ENCODE data around the gene PVALEF. TPM values are rescaled to one million over a fixed set of nuclear protein-coding genes. Genes with fewer than 3 reads are reported as not detected.

Gene PVALEF
- polyA plus RNA-seq, 1 donor, result 0.34 TPM

GRCh38 chr17:81183807-81184206 is 18.5 kb downstream of the PVALEF start:
- Histone ChIP-seq H3K4me1 (ENCODE audit: control insufficient read depth, insufficient read depth, low read length) (peaks cover 13% of the 10 kb centered on the region), H3K9me3 (ENCODE audit: control insufficient read depth, low read depth, low read length) (peaks cover 4% of the 10 kb centered on the region), H3K36me3 (ENCODE audit: control insufficient read depth, insufficient read depth, low read length) (peaks cover under 1% of the 10 kb centered on the region), H3K27me3 (ENCODE audit: control insufficient read depth, insufficient read depth, low read length) (peaks cover 4% of the 10 kb centered on the region), H3K27ac (ENCODE audit: low read length) (no peak overlapping the region), H3K4me3 (ENCODE audit: low read length) (no peak overlapping the region)
- WGBS (ENCODE audit: insufficient coverage, low lambda C conversion rate), result no CpG with 5 or more reads among the region's 11 CpGs
- no peak for DNase-seq

GRCh38 chr17:81184555-81184954 is 19.2 kb downstream of the PVALEF start:
- no peak for DNase-seq
- no peak overlapping the region for H3K4me3 ChIP-seq (ENCODE audit: low read length)
- peaks cover 2% of the 10 kb centered on the region for H3K36me3 ChIP-seq (ENCODE audit: control insufficient read depth, insufficient read depth, low read length)
- H3K27me3 ChIP-seq (ENCODE audit: control insufficient read depth, insufficient read depth, low read length), result peaks cover 4% of the 10 kb centered on the region
- no peak overlapping the region for H3K27ac ChIP-seq (ENCODE audit: low read length)
- H3K4me1 ChIP-seq (ENCODE audit: control insufficient read depth, insufficient read depth, low read length), result peaks cover 6% of the 10 kb centered on the region
- H3K9me3 ChIP-seq (ENCODE audit: control insufficient read depth, low read depth, low read length), result peaks cover 4% of the 10 kb centered on the region
- WGBS (ENCODE audit: insufficient coverage, low lambda C conversion rate), result no CpG with 5 or more reads among the region's 15 CpGs

- Histone ChIP-seq H3K4me1 (ENCODE audit: control insufficient read depth, insufficient read depth, low read length) (peaks cover 4% of the 10 kb centered on the region), H3K36me3 (ENCODE audit: control insufficient read depth, insufficient read depth, low read length) (peaks cover 5% of the 10 kb centered on the region), H3K9me3 (ENCODE audit: control insufficient read depth, low read depth, low read length) (no peaks in the 10 kb centered on the region), H3K27me3 (ENCODE audit: control insufficient read depth, insufficient read depth, low read length) (peaks cover 4% of the 10 kb centered on the region), H3K27ac (ENCODE audit: low read length) (no peak overlapping the region), H3K4me3 (ENCODE audit: low read length) (no peak overlapping the region)
- DNase-seq, result no peak
- WGBS (ENCODE audit: insufficient coverage, low lambda C conversion rate), result no CpG with 5 or more reads among the region's 7 CpGs
These were observed 20.9 kb downstream of the PVALEF start for GRCh38 chr17:81186203-81186602.

GRCh38 chr17:81187120-81187519 is 21.8 kb downstream of the PVALEF start:
- H3K36me3 ChIP-seq (ENCODE audit: control insufficient read depth, insufficient read depth, low read length), result peaks cover 5% of the 10 kb centered on the region
- peaks cover 4% of the 10 kb centered on the region for H3K27me3 ChIP-seq (ENCODE audit: control insufficient read depth, insufficient read depth, low read length)
- H3K4me1 ChIP-seq (ENCODE audit: control insufficient read depth, insufficient read depth, low read length), result peaks cover 4% of the 10 kb centered on the region
- no peak overlapping the region for H3K4me3 ChIP-seq (ENCODE audit: low read length)
- no peaks in the 10 kb centered on the region for H3K9me3 ChIP-seq (ENCODE audit: control insufficient read depth, low read depth, low read length)
- no peak overlapping the region for H3K27ac ChIP-seq (ENCODE audit: low read length)
- 100% methylated on average over 1 of the region's 11 CpGs for WGBS (ENCODE audit: insufficient coverage, low lambda C conversion rate)
- no peak for DNase-seq

GRCh38 chr17:81187586-81188490 is 22.5 kb downstream of the PVALEF start:
- DNase-seq, result no peak
- Histone ChIP-seq H3K27ac (ENCODE audit: low read length) (no peak overlapping the region), H3K27me3 (ENCODE audit: control insufficient read depth, insufficient read depth, low read length) (peaks cover 4% of the 10 kb centered on the region), H3K36me3 (ENCODE audit: control insufficient read depth, insufficient read depth, low read length) (peaks cover 5% of the 10 kb centered on the region), H3K4me1 (ENCODE audit: control insufficient read depth, insufficient read depth, low read length) (peaks cover 4% of the 10 kb centered on the region), H3K4me3 (ENCODE audit: low read length) (no peak overlapping the region), H3K9me3 (ENCODE audit: control insufficient read depth, low read depth, low read length) (no peaks in the 10 kb centered on the region)
- no CpG with 5 or more reads among the region's 26 CpGs for WGBS (ENCODE audit: insufficient coverage, low lambda C conversion rate)

GRCh38 chr17:81188491-81188840 is 23.2 kb downstream of the PVALEF start:
- H3K27me3 ChIP-seq (ENCODE audit: control insufficient read depth, insufficient read depth, low read length), result peaks cover 4% of the 10 kb centered on the region
- H3K36me3 ChIP-seq (ENCODE audit: control insufficient read depth, insufficient read depth, low read length), result peaks cover 5% of the 10 kb centered on the region
- no peak overlapping the region for H3K27ac ChIP-seq (ENCODE audit: low read length)
- WGBS (ENCODE audit: insufficient coverage, low lambda C conversion rate), result no CpG with 5 or more reads among the region's 12 CpGs
- H3K9me3 ChIP-seq (ENCODE audit: control insufficient read depth, low read depth, low read length), result no peaks in the 10 kb centered on the region
- DNase-seq, result no peak
- no peak overlapping the region for H3K4me3 ChIP-seq (ENCODE audit: low read length)
- H3K4me1 ChIP-seq (ENCODE audit: control insufficient read depth, insufficient read depth, low read length), result peaks cover 4% of the 10 kb centered on the region

GRCh38 chr17:81189016-81189415 is 23.7 kb downstream of the PVALEF start:
- peaks cover 4% of the 10 kb centered on the region for H3K4me1 ChIP-seq (ENCODE audit: control insufficient read depth, insufficient read depth, low read length)
- no peak overlapping the region for H3K27ac ChIP-seq (ENCODE audit: low read length)
- no peak overlapping the region for H3K4me3 ChIP-seq (ENCODE audit: low read length)
- WGBS (ENCODE audit: insufficient coverage, low lambda C conversion rate), result no CpG with 5 or more reads among the region's 7 CpGs
- peaks cover 5% of the 10 kb centered on the region for H3K36me3 ChIP-seq (ENCODE audit: control insufficient read depth, insufficient read depth, low read length)
- peaks cover 4% of the 10 kb centered on the region for H3K27me3 ChIP-seq (ENCODE audit: control insufficient read depth, insufficient read depth, low read length)
- H3K9me3 ChIP-seq (ENCODE audit: control insufficient read depth, low read depth, low read length), result no peaks in the 10 kb centered on the region
- no peak for DNase-seq

GRCh38 chr17:81189670-81190530 is 24.6 kb downstream of the PVALEF start:
- DNase-seq, result no peak
- Histone ChIP-seq H3K27ac (ENCODE audit: low read length) (no peak overlapping the region), H3K9me3 (ENCODE audit: control insufficient read depth, low read depth, low read length) (no peaks in the 10 kb centered on the region), H3K4me1 (ENCODE audit: control insufficient read depth, insufficient read depth, low read length) (peaks cover 4% of the 10 kb centered on the region), H3K4me3 (ENCODE audit: low read length) (no peak overlapping the region), H3K36me3 (ENCODE audit: control insufficient read depth, insufficient read depth, low read length) (peaks cover 5% of the 10 kb centered on the region), H3K27me3 (ENCODE audit: control insufficient read depth, insufficient read depth, low read length) (no peaks in the 10 kb centered on the region)
- no CpG with 5 or more reads among the region's 27 CpGs for WGBS (ENCODE audit: insufficient coverage, low lambda C conversion rate)

- no peaks in the 10 kb centered on the region for H3K9me3 ChIP-seq (ENCODE audit: control insufficient read depth, low read depth, low read length)
- H3K27me3 ChIP-seq (ENCODE audit: control insufficient read depth, insufficient read depth, low read length), result no peaks in the 10 kb centered on the region
- H3K27ac ChIP-seq (ENCODE audit: low read length), result no peak overlapping the region
- no peak overlapping the region for H3K4me3 ChIP-seq (ENCODE audit: low read length)
- no peak for DNase-seq
- peaks cover 4% of the 10 kb centered on the region for H3K4me1 ChIP-seq (ENCODE audit: control insufficient read depth, insufficient read depth, low read length)
- no CpG with 5 or more reads among the region's 28 CpGs for WGBS (ENCODE audit: insufficient coverage, low lambda C conversion rate)
- peaks cover 5% of the 10 kb centered on the region for H3K36me3 ChIP-seq (ENCODE audit: control insufficient read depth, insufficient read depth, low read length)
These were observed 25.3 kb downstream of the PVALEF start for GRCh38 chr17:81190591-81190990.

- H3K27me3 ChIP-seq (ENCODE audit: control insufficient read depth, insufficient read depth, low read length), result no peaks in the 10 kb centered on the region
- no peak overlapping the region for H3K27ac ChIP-seq (ENCODE audit: low read length)
- H3K4me3 ChIP-seq (ENCODE audit: low read length), result no peak overlapping the region
- H3K9me3 ChIP-seq (ENCODE audit: control insufficient read depth, low read depth, low read length), result no peaks in the 10 kb centered on the region
- no peak for DNase-seq
- H3K36me3 ChIP-seq (ENCODE audit: control insufficient read depth, insufficient read depth, low read length), result peaks cover 5% of the 10 kb centered on the region
- H3K4me1 ChIP-seq (ENCODE audit: control insufficient read depth, insufficient read depth, low read length), result peaks cover under 1% of the 10 kb centered on the region
- WGBS (ENCODE audit: insufficient coverage, low lambda C conversion rate), result no CpG with 5 or more reads among the region's 20 CpGs
These were observed 25.8 kb downstream of the PVALEF start for GRCh38 chr17:81191116-81191515.
